HEK293 (cell line): ENCODE results near the gene FXYD1.

Source experiments
- AEBP2 ChIP-seq: fragments of 450-650 bp; formaldehyde crosslinking; IDR thresholded peaks from 2 replicates; pipeline ENCODE4 v1.5.1; 2016; ENCODE audit warnings: missing biosample characterization, missing genetic modification characterization, borderline replicate concordance
- INSM2 ChIP-seq: fragments of 450-650 bp; formaldehyde crosslinking; IDR thresholded peaks from 2 replicates; pipeline ENCODE4 v1.5.1; 2016; ENCODE audit warnings: missing biosample characterization, missing genetic modification characterization
- KLF16 ChIP-seq: fragments of 450-650 bp; formaldehyde crosslinking; IDR thresholded peaks from 2 replicates; pipeline ENCODE4 v1.5.1; 2017; ENCODE audit warnings: missing biosample characterization, missing genetic modification characterization
- KLF8 ChIP-seq: fragments of 450-650 bp; formaldehyde crosslinking; IDR thresholded peaks from 2 replicates; pipeline ENCODE4 v1.5.1; 2016; ENCODE audit warnings: missing biosample characterization, missing genetic modification characterization
- PRDM10 ChIP-seq: fragments of 450-650 bp; formaldehyde crosslinking; IDR thresholded peaks from 2 replicates; pipeline ENCODE4 v1.5.1; 2016; ENCODE audit warnings: missing biosample characterization, missing genetic modification characterization
- PRDM4 ChIP-seq: fragments of 450-650 bp; formaldehyde crosslinking; IDR thresholded peaks from 2 replicates; pipeline ENCODE4 v1.5.1; 2017; ENCODE audit warnings: missing biosample characterization, missing genetic modification characterization
- SCRT1 ChIP-seq: fragments of 450-650 bp; formaldehyde crosslinking; IDR thresholded peaks from 2 replicates; pipeline ENCODE4 v1.5.1; 2016; ENCODE audit warnings: missing biosample characterization, missing genetic modification characterization, borderline replicate concordance
- ZBTB26 ChIP-seq: fragments of 450-650 bp; formaldehyde crosslinking; optimal IDR thresholded peaks from 2 replicates; pipeline ENCODE3; 2016; ENCODE audit warnings: missing biosample characterization, mild to moderate bottlenecking, missing genetic modification characterization
- ZBTB44 ChIP-seq: fragments of 450-650 bp; IDR thresholded peaks from 2 replicates; pipeline ENCODE4 v1.5.1; 2018; ENCODE audit warnings: missing biosample characterization, mild to moderate bottlenecking, missing genetic modification characterization
- ZBTB7A ChIP-seq: fragments of 450-650 bp; formaldehyde crosslinking; IDR thresholded peaks from 2 replicates; pipeline ENCODE4 v1.5.1; 2016; ENCODE audit warnings: low read depth, missing biosample characterization, missing genetic modification characterization
- ZFHX2 ChIP-seq: fragments of 450-650 bp; formaldehyde crosslinking; conservative IDR thresholded peaks from 2 replicates; pipeline ENCODE4 v1.5.1; 2016; ENCODE audit warnings: missing biosample characterization, missing genetic modification characterization
- ZNF2 ChIP-seq: fragments of 450-650 bp; formaldehyde crosslinking; IDR thresholded peaks from 2 replicates; pipeline ENCODE4 v1.5.1; 2016; ENCODE audit warnings: missing biosample characterization, missing genetic modification characterization
- ZNF266 ChIP-seq: fragments of 450-650 bp; formaldehyde crosslinking; IDR thresholded peaks from 2 replicates; pipeline ENCODE4 v1.5.1; 2016; ENCODE audit warnings: missing biosample characterization, missing genetic modification characterization, low read depth
- ZNF473 ChIP-seq: fragments of 450-650 bp; formaldehyde crosslinking; IDR thresholded peaks from 2 replicates; pipeline ENCODE4 v1.5.1; 2017; ENCODE audit warnings: missing biosample characterization, missing genetic modification characterization
- ZNF558 ChIP-seq: fragments of 450-650 bp; formaldehyde crosslinking; IDR thresholded peaks from 2 replicates; pipeline ENCODE4 v1.5.1; 2016; ENCODE audit warnings: missing biosample characterization, missing genetic modification characterization
- ZNF645 ChIP-seq: fragments of 450-650 bp; formaldehyde crosslinking; IDR thresholded peaks from 2 replicates; pipeline ENCODE4; 2016; ENCODE audit warnings: missing biosample characterization, missing genetic modification characterization
- ZNF677 ChIP-seq: fragments of 450-650 bp; IDR thresholded peaks from 2 replicates; pipeline ENCODE4 v1.5.0; 2018; ENCODE audit warnings: missing biosample characterization, mild to moderate bottlenecking, missing genetic modification characterization, moderate library complexity
- ZNF704 ChIP-seq: fragments of 450-650 bp; formaldehyde crosslinking; IDR thresholded peaks from 2 replicates; pipeline ENCODE4 v1.5.1; 2016; ENCODE audit warnings: missing biosample characterization, missing genetic modification characterization
- ZNF707 ChIP-seq: fragments of 450-650 bp; formaldehyde crosslinking; IDR thresholded peaks from 2 replicates; pipeline ENCODE4 v1.5.1; 2016; ENCODE audit warnings: missing biosample characterization, missing genetic modification characterization
- ZNF768 ChIP-seq: fragments of 450-650 bp; formaldehyde crosslinking; IDR thresholded peaks from 2 replicates; pipeline ENCODE4 v1.5.1; 2018; ENCODE audit warnings: missing biosample characterization, mild to moderate bottlenecking, missing genetic modification characterization
- ZSCAN18 ChIP-seq: fragments of 450-650 bp; formaldehyde crosslinking; IDR thresholded peaks from 2 replicates; pipeline ENCODE4 v1.5.1; 2016; ENCODE audit warnings: missing biosample characterization, missing genetic modification characterization

Gene FXYD1

GRCh38 chr19:35154525-35155406, 16.1 kb downstream of the FXYD1 start, which contains the start of gene FXYD5 (continued):
- TF ChIP-seq ZBTB44 = no peak
- peak; percentile 88 for TF ChIP-seq PRDM10 (tag by site-specific recombination)
- TF ChIP-seq INSM2 = peak; percentile 77; the same call in 1 of the 2 replicates
- peak; percentile 99 for TF ChIP-seq ZBTB7A (tag by site-specific recombination)
- TF ChIP-seq ZNF768 (tag by site-specific recombination) = no peak
- TF ChIP-seq PRDM4 (tag by site-specific recombination) = no peak; the same call in none of the 2 replicates
- no peak for TF ChIP-seq AEBP2
- TF ChIP-seq ZBTB26 (tag by site-specific recombination) = peak; percentile 85
- TF ChIP-seq KLF8 (tag by site-specific recombination) = peak; percentile 99
- TF ChIP-seq ZNF558 (tag by site-specific recombination) = no peak
- no peak for TF ChIP-seq SCRT1 (tag by site-specific recombination)
- TF ChIP-seq ZNF266 = 0 out of 2 replicates have a peak, but pooled peaks have one; percentile 6
- TF ChIP-seq ZNF707 (tag by site-specific recombination) = peak; percentile 72
- TF ChIP-seq ZFHX2 (tag by site-specific recombination) = peak; percentile 100
- TF ChIP-seq ZNF677 (tag by site-specific recombination) = no peak
- peak; percentile 91; the same call in 1 of the 2 replicates for TF ChIP-seq ZNF645 (tag by site-specific recombination)
- no peak for TF ChIP-seq ZSCAN18 (tag by site-specific recombination)
- peak; percentile 98 for TF ChIP-seq KLF16 (tag by site-specific recombination)
- TF ChIP-seq ZNF704 (tag by site-specific recombination) = no peak; the same call in 1 of the 2 replicates
- TF ChIP-seq ZNF2 (tag by site-specific recombination) = peak; percentile 98
- no peak for TF ChIP-seq ZNF473
